Right lobe of liver (tissue), 6 donors: ENCODE results near the gene RNU1-2. TPM values are rescaled to one million over a fixed set of nuclear protein-coding genes. Genes with fewer than 3 reads are reported as not detected.
A peak's percentile ranks its signal among the peaks of the same experiment; 100 is the strongest.
"Not testable (repeated sequence)": the region's sequence is repeated elsewhere in the genome, so short reads cannot be mapped to it uniquely, and the experiment has no call there.

ENCODE experiments used
- ATAC-seq, 4 donors: fragments of 200-7000 bp; cut with Tn5 transposase; one replicate each; pipeline ENCODE4 v1.9.1; 2020; ENCODE audit warnings: mild to moderate bottlenecking in 4 of 4, moderate library complexity in 4 of 4
- DNase-seq, 3 donors: peaks; one replicate each; pipeline ENCODE4 v3.0.0-alpha.2; 2020
- H3K27ac ChIP-seq, 3 donors: fragments of 200-600 bp; one replicate each; pipeline ENCODE4 v1.8.0; 2022
- H3K27me3 ChIP-seq, 2 donors: fragments of 200-600 bp; one replicate each; pipeline ENCODE4 v1.8.0; 2022
- H3K36me3 ChIP-seq, 4 donors: fragments of 200-600 bp; sonication (generic) in 1 of 4; one replicate each; pipeline versions ENCODE4 v1.5.1 to v1.8.0; 2017 to 2022; ENCODE audit warnings: control low read depth in 1 of 4
- H3K4me1 ChIP-seq, 4 donors: fragments of 200-600 bp; sonication (generic) in 1 of 4; one replicate each; pipeline versions ENCODE4 v1.5.1 to v1.8.0; 2017 to 2022; ENCODE audit warnings: control low read depth in 1 of 4
- H3K4me3 ChIP-seq, 3 donors: fragments of 200-600 bp; one replicate each; pipeline ENCODE4 v1.8.0; 2022
- H3K9me3 ChIP-seq, 4 donors: fragments of 200-600 bp; sonication (generic) in 1 of 4; one replicate each; pipeline versions ENCODE4 v1.5.1 to v1.8.0; 2017 to 2022; ENCODE audit warnings: control low read depth in 1 of 4
- POLR2A ChIP-seq: fragments of 450-650 bp; IDR thresholded peaks from one replicate; pipeline ENCODE4 v1.6.1; 2017; ENCODE audit warnings: antibody characterized with exemption, mild to moderate bottlenecking
- WGBS: methylation state at CpG from one replicate; pipeline ENCODE4 v1.1.6; 2018; ENCODE audit warnings: low coverage, low lambda C conversion rate; ENCODE audit not compliant: insufficient coverage; ENCODE audit errors: missing lambda C conversion rate; 5-methylcytosine and 5-hydroxymethylcytosine counted together
- intact Hi-C, 2 donors: fragments of 100-400 bp; cut with DNase I; formaldehyde crosslinking; loops; one replicate each; pipeline versions ENCODE4 v1.11.2 to v1.14.1; 2022
- total RNA-seq, 6 experiments: library from RNA; depleted of rRNA in 2 of 6; stranded (reverse); fragments of >200 nt in 2 of 6; fragmentation: NEBNext Ultra II Directional in 3 of 6; extraction: Animal tissue kit (Norgen Biotek cat#: 25700) in 3 of 6; gene quantifications; one replicate each; pipeline versions ENCODE4 v1.1.0 to v1.2.4, GENCODE V29; 2016 to 2023
- TF ChIP-seq, protein P1 (sequence below), 4 donors: fragments of 200-600 bp in 3 of 4; fragments of 450-650 bp in 1 of 4; IDR thresholded peaks; one replicate each; pipeline versions ENCODE4 v1.5.1 to v1.8.0; 2016 to 2022; ENCODE audit warnings: antibody characterized with exemption in 4 of 4, mild to moderate bottlenecking in 2 of 4
- donor health status: DM: no; HTN: yes; CAD: no.
- donor health status: DM: no; HTN: no; CAD: no.
- donor health status: DM: no; HTN: no; CAD: no.
- donor health status: DM: no; HTN: yes; CAD: no.
- donor health status: DM: no; HTN: yes; CAD: no.

Gene RNU1-2
- total RNA-seq, 6 experiments from 2014 or later: under 0.01 to 3,377 (median 977) TPM

- H3K36me3 ChIP-seq: no peaks in the 10 kb centered on the region
- H3K27ac ChIP-seq: no peak overlapping the region
- peaks cover 0 to 15% (median 2%) of the 10 kb centered on the region in 4 donors for H3K4me1 ChIP-seq
- WGBS: 48% methylated on average over 17 of the region's 36 CpGs
- no peak for ATAC-seq
- peak in 1 of 3 donors; percentile 59 for DNase-seq
- no peaks in the 10 kb centered on the region for H3K27me3 ChIP-seq
- peak overlapping the region; percentile 40 to 89 (median 81) for H3K4me3 ChIP-seq
- TF ChIP-seq, protein P1, sequence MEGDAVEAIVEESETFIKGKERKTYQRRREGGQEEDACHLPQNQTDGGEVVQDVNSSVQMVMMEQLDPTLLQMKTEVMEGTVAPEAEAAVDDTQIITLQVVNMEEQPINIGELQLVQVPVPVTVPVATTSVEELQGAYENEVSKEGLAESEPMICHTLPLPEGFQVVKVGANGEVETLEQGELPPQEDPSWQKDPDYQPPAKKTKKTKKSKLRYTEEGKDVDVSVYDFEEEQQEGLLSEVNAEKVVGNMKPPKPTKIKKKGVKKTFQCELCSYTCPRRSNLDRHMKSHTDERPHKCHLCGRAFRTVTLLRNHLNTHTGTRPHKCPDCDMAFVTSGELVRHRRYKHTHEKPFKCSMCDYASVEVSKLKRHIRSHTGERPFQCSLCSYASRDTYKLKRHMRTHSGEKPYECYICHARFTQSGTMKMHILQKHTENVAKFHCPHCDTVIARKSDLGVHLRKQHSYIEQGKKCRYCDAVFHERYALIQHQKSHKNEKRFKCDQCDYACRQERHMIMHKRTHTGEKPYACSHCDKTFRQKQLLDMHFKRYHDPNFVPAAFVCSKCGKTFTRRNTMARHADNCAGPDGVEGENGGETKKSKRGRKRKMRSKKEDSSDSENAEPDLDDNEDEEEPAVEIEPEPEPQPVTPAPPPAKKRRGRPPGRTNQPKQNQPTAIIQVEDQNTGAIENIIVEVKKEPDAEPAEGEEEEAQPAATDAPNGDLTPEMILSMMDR (IDR thresholded peaks at IDR 0.05): peak in 1 of 4 donors; percentile 4
- TF ChIP-seq POLR2A: no peak
- intact Hi-C loops: no loop called here
- no peaks in the 10 kb centered on the region for H3K9me3 ChIP-seq
Observed at GRCh38 chr1:16913181-16913832, 17.5 kb downstream of the RNU1-2 start.

DNA sequence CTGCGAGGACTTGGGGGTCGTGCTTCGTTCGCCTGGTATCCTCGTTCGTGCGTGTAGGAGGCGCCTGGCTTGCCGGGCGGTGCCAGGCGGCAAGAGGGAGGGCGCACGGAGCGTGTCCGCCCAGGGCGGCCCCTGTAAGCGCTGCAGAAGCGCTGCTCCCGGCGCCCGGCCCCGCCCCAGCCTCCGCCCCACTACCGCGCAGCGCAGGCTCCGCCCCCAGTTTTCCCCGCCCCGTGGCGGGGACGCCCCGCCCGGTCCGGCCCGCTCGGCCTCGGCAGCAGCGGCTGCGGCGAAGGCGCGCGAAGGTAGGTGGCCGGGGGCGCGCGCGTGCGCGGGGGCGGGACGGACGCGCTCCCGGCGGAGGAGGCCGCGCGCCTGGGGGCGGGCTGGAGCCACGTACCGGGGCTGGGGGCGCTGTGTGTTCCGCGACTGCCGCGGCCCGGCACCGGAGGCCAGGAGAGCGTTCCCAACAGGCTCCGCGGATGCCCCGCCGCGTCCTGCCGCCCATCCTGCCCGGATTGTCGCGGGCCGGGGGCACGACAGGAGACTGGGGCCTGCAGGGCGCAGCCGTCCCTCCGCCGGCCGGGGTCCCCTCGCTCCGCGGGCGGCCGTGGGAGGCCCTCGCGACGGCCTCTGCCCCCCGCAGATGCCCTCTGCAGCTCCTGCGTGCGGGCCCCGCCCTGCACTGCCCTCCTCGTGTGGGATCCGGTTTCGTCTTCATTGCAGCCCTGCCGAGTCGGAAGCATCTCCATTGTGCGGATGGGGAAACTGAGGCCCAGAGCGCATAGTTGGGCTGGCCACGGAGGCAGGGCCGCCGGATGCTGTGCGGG lies 18.3 kb downstream of the RNU1-2 start:
- ATAC-seq: peak; percentile 94 to 98 (median 96)
- intact Hi-C loops: no loop called here
- 1% methylated on average over 47 of the region's 109 CpGs for WGBS
- H3K36me3 ChIP-seq: no peaks in the 10 kb centered on the region
- H3K27ac ChIP-seq: peak overlapping the region; percentile 47 to 73 (median 57)
- H3K27me3 ChIP-seq: no peaks in the 10 kb centered on the region
- peaks cover 0 to 15% (median 2%) of the 10 kb centered on the region in 4 donors for H3K4me1 ChIP-seq
- TF ChIP-seq POLR2A: peak; percentile 77
- TF ChIP-seq, protein P1 (IDR thresholded peaks at IDR 0.05): peak in 1 of 4 donors; percentile 14
- DNase-seq: peak; percentile 94 to 99 (median 94)
- no peaks in the 10 kb centered on the region for H3K9me3 ChIP-seq
- peak overlapping the region; percentile 81 to 89 (median 87) for H3K4me3 ChIP-seq

GRCh38 chr1:16914928-16915626 lies 19.3 kb downstream of the RNU1-2 start:
- WGBS: 58% methylated on average over 11 of the region's 15 CpGs
- ATAC-seq, H3K9me3 ChIP-seq, H3K27ac ChIP-seq, H3K27me3 ChIP-seq, H3K36me3 ChIP-seq, intact Hi-C loops, DNase-seq: not testable (repeated sequence)
- Histone ChIP-seq H3K4me1 (peaks cover 0 to 15% (median 2%) of the 10 kb centered on the region in 4 donors), H3K4me3 (peak overlapping the region in 1 of 3 donors; percentile 89)

DNA sequence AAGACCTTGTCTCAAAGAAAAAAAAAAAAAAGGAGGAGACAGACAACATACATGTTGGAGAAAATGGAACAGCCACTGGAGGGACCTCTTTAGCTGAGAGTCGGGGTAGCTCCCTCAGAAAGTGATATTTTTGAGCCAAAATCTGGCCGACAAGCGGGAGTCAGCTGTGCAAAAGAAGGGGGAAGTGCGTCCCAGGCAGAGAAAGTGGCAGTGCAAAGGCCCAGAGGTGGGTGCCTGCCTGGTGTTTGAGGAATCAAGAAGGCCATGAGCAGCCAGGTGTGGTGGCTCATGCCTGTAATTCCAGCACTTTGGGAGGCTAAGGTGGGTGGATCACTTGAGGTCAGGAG lies 19.8 kb downstream of the RNU1-2 start:
- no peak for ATAC-seq
- no peak for DNase-seq
- H3K27ac ChIP-seq: no peak overlapping the region
- peaks cover 0 to 15% (median 2%) of the 10 kb centered on the region in 4 donors for H3K4me1 ChIP-seq
- 75% methylated on average over 3 of the region's 4 CpGs for WGBS
- no peaks in the 10 kb centered on the region for H3K9me3 ChIP-seq
- TF ChIP-seq POLR2A: no peak
- TF ChIP-seq, protein P1 (IDR thresholded peaks at IDR 0.05): no peak
- H3K4me3 ChIP-seq: no peak overlapping the region
- H3K27me3 ChIP-seq: no peaks in the 10 kb centered on the region
- no peaks in the 10 kb centered on the region for H3K36me3 ChIP-seq
- intact Hi-C loops: no loop called here

DNA sequence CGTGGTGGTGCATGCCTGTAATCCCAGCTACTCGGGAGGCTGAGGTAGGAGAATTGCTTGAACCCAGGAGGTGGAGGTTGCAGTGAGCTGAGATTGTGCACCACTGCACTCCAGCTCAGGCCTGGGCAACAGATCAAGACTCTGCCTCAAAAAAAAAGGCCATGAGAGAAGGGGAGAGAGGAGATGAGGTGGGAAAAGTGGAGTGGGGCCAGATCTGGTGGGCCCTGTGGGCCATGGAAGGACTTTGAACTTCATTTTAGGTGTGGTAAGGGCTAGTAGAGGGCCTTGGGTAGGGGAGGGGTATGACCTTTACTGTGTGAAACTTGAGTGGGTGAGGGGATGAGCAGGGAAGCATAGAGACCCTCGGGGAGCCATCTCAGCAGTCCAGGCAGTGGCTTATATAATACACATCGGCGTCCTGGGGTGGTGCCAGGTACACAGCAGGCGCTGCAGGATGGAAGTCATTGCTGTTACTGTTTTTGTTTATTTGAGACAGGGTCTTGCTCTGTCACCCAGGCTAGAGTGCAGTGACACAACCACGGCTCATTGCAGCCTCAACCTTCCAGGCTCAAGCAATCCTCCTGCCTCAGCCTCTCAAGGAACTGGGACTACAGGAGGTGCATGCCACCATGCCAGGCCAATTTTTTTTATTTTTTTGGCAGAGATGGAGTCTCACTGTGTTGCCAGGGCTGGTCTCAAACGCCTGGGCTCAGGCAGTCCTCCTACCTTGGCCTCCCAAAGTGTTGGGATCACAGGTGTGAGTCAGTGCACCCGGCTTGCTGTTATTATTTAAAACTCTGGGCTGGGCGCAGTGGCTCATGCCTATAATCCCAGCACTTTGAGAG lies 20.5 kb downstream of the RNU1-2 start:
- H3K4me1 ChIP-seq: peaks cover 0 to 15% (median 2%) of the 10 kb centered on the region in 4 donors
- H3K36me3 ChIP-seq, H3K9me3 ChIP-seq, intact Hi-C loops, ATAC-seq, DNase-seq, H3K4me3 ChIP-seq, H3K27ac ChIP-seq, H3K27me3 ChIP-seq: not testable (repeated sequence)
- WGBS: 85% methylated on average over 10 of the region's 10 CpGs
